Stimulated activated CD8-positive, alpha-beta memory T cell treated with anti-CD3 and anti-CD28 coated beads, Interleukin-4, amount 100 ng/mL, for 24 hours (primary cell): ENCODE data around the gene NDUFS7.
A peak's percentile ranks its signal among the peaks of the same experiment; 100 is the strongest.
"Not testable (repeated sequence)": the region's sequence is repeated elsewhere in the genome, so short reads cannot be mapped to it uniquely, and the experiment has no call there.

Experiments used
- DNase-seq: peaks from one replicate; pipeline ENCODE4 v3.0.0-alpha.2; 2020; ENCODE audit warnings: low read depth

NDUFS7 gene

GRCh38 chr19:1433119-1434039 is 49.7 kb downstream of the NDUFS7 start:
- no peak for DNase-seq

- no peak for DNase-seq
Observed at GRCh38 chr19:1434040-1434366, 50.3 kb downstream of the NDUFS7 start.

- DNase-seq, result no peak
Observed at GRCh38 chr19:1434577-1435060, 50.9 kb downstream of the NDUFS7 start.

- no peak for DNase-seq
Observed at GRCh38 chr19:1435378-1435989, 51.8 kb downstream of the NDUFS7 start.

GRCh38 chr19:1437609-1438008 is 53.9 kb downstream of the NDUFS7 start:
- DNase-seq, result no peak

GRCh38 chr19:1438035-1438932 is 54.6 kb downstream of the NDUFS7 start, which contains the start of gene RPS15:
RPS15 (plus strand) TSS chr19:1438396; CDS start chr19:1438426, 30 bp downstream.
- peak; percentile 91 for DNase-seq

- no peak for DNase-seq
Observed at GRCh38 chr19:1438933-1439354, 55.2 kb downstream of the NDUFS7 start.

GRCh38 chr19:1439525-1440417 is 56.1 kb downstream of the NDUFS7 start:
- not testable (repeated sequence) for DNase-seq

- no peak for DNase-seq
Observed at GRCh38 chr19:1440418-1440801, 56.7 kb downstream of the NDUFS7 start.

- no peak for DNase-seq
Observed at GRCh38 chr19:1441022-1441426, 57.3 kb downstream of the NDUFS7 start.

GRCh38 chr19:1441677-1442438 is 58.2 kb downstream of the NDUFS7 start:
- DNase-seq, result no peak
